Measurements from ENCODE around the gene FBXW11. TPM values are rescaled to one million over a fixed set of nuclear protein-coding genes. Genes with fewer than 3 reads are reported as not detected.
A peak's percentile ranks its signal among the peaks of the same experiment; 100 is the strongest.

The FBXW11 gene
- total and polyA plus RNA-seq, 10 of the 15 experiments (the other 5 are each of a cell fraction or from before 2014, with no cell fraction given): 4.3 to 61.5 (median 40.0) TPM

DNA sequence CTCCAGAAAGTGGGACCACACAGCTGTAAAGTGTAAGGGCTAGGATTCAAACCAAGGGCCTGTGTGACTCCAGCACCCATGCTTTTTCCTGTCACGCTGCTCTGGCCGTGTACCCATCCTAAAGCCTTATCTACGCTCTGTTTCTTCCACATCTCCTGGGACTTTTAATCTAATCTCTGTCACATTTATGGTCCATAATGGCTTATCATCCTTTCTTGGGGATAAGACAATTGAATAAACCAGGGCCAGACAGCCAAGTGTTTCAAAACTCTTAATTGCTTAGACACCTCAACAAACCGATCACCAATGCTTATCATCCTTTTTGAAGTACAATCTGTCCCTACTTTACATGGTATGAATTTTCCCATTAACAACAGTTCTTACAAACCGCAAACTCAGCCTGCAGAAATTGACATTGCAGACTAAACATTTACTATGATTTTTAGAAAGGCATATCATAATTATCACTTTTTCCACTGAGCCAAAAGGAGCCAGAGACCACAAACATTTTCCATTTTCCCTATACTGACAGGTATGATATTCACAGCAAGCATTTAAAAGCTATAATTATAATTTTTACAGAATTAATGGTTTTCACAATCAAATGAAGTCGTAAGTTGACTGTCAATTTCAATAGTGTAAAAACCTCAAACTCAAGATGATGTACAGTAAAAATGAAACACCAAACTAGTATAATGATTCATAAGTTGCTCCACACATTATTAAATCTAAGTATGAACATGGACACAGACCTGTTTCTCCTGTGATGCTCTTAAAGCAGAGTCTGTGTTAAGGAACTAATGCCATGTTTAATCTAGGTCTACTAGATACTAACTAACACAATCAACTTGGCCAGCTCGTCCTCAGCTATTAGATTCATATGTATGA lies 99.5 kb downstream of the FBXW11 start (continued):
- TF ChIP-seq, protein P1, sequence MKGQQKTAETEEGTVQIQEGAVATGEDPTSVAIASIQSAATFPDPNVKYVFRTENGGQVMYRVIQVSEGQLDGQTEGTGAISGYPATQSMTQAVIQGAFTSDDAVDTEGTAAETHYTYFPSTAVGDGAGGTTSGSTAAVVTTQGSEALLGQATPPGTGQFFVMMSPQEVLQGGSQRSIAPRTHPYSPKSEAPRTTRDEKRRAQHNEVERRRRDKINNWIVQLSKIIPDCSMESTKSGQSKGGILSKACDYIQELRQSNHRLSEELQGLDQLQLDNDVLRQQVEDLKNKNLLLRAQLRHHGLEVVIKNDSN (IDR thresholded peaks at IDR 0.05; ENCODE audit: borderline replicate concordance, extremely low read length, insufficient read depth, low read depth, low read length): no peak
- TF ChIP-seq GABPA (IDR thresholded peaks at IDR 0.05; ENCODE audit: low read depth) (no peak), SMC3 (IDR thresholded peaks at IDR 0.05; ENCODE audit: borderline replicate concordance, low read length) (no peak), CREM (IDR thresholded peaks at IDR 0.05; ENCODE audit: low read depth) (0 out of 2 replicates have a peak, but pooled peaks have one; percentile 25), EGR1 (IDR thresholded peaks at IDR 0.05; ENCODE audit: borderline replicate concordance in 1 of 2, low read depth in 2 of 2, low read length in 2 of 2) (no peak), SP1 (IDR thresholded peaks at IDR 0.05; ENCODE audit: low read depth, low read length) (no peak), RUNX3 (IDR thresholded peaks at IDR 0.05; ENCODE audit: low read length) (peak; percentile 79), BMI1 (IDR thresholded peaks at IDR 0.05; ENCODE audit: borderline replicate concordance) (peak; percentile 37; the same call in 1 of the 2 replicates), MYB (IDR thresholded peaks at IDR 0.05; ENCODE audit: borderline replicate concordance, low read depth, low read length) (no peak), CBX5 (IDR thresholded peaks at IDR 0.05; ENCODE audit: low read depth) (no peak), MTA2 (IDR thresholded peaks at IDR 0.05; ENCODE audit: low read depth) (peak; percentile 83), E4F1 (IDR thresholded peaks at IDR 0.05; ENCODE audit: borderline replicate concordance, partially characterized antibody) (no peak), ZBTB11 (CRISPR knock-in tag; IDR thresholded peaks at IDR 0.05) (no peak), PAX5 (IDR thresholded peaks at IDR 0.05; ENCODE audit: borderline replicate concordance, low read depth, low read length) (no peak), SIN3A (IDR thresholded peaks at IDR 0.05; ENCODE audit: low read depth, low read length) (no peak), RELB (IDR thresholded peaks at IDR 0.05; ENCODE audit: low read depth) (no peak), SMAD1 (IDR thresholded peaks at IDR 0.05; ENCODE audit: low read depth, partially characterized antibody) (no peak), NFYB (IDR thresholded peaks at IDR 0.05; ENCODE audit: insufficient read depth, low read depth, low read length) (no peak)
- TF ChIP-seq, protein P2, sequence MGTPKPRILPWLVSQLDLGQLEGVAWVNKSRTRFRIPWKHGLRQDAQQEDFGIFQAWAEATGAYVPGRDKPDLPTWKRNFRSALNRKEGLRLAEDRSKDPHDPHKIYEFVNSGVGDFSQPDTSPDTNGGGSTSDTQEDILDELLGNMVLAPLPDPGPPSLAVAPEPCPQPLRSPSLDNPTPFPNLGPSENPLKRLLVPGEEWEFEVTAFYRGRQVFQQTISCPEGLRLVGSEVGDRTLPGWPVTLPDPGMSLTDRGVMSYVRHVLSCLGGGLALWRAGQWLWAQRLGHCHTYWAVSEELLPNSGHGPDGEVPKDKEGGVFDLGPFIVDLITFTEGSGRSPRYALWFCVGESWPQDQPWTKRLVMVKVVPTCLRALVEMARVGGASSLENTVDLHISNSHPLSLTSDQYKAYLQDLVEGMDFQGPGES (IDR thresholded peaks at IDR 0.05): no peak
